ENCODE data around the gene ELFN1. TPM values are rescaled to one million over a fixed set of nuclear protein-coding genes. Genes with fewer than 3 reads are reported as not detected.

ELFN1 gene
- polyA plus RNA-seq, 4 donors: 0.80 to 2.0 TPM; not detected in 2

GRCh38 chr7:1787681-1788235 lies 117.7 kb downstream of the ELFN1 start:
- WGBS, 3 donors: 86 to 90% (median 90%) methylated on average over 17 to 18 of the region's 18 CpGs
- H3K27ac ChIP-seq (ENCODE audit: low read depth in 1 of 3, low read length in 2 of 3): no peak overlapping the region
- no peaks in the 10 kb centered on the region for H3K4me1 ChIP-seq (ENCODE audit: control insufficient read depth in 3 of 3, insufficient read depth in 2 of 3, low read depth in 1 of 3, low read length in 2 of 3)
- H3K36me3 ChIP-seq (ENCODE audit: control insufficient read depth in 3 of 3, insufficient read depth in 2 of 3, low read depth in 1 of 3, low read length in 3 of 3): no peaks in the 10 kb centered on the region
- peaks cover 0 to 8% of the 10 kb centered on the region in 2 donors for H3K9me3 ChIP-seq (ENCODE audit: control insufficient read depth in 2 of 2, insufficient read depth in 1 of 2, low read depth in 1 of 2, low read length in 1 of 2)
- H3K4me3 ChIP-seq (ENCODE audit: low read depth in 1 of 3, low read length in 3 of 3): no peak overlapping the region
- FAIRE-seq (no peak), DNase-seq (no peak)
- H3K27me3 ChIP-seq (ENCODE audit: control insufficient read depth in 3 of 3, insufficient read depth in 3 of 3, low read length in 3 of 3): no peaks in the 10 kb centered on the region

GRCh38 chr7:1794888-1795542 lies 124.9 kb downstream of the ELFN1 start:
- 9 to 22% (median 20%) methylated on average over 1 of the region's 1 CpG for WGBS, 3 donors
- peaks cover 0 to 4% (median under 1%) of the 10 kb centered on the region in 3 donors for H3K27me3 ChIP-seq (ENCODE audit: control insufficient read depth in 3 of 3, insufficient read depth in 3 of 3, low read length in 3 of 3)
- no peak for FAIRE-seq
- H3K9me3 ChIP-seq (ENCODE audit: control insufficient read depth in 2 of 2, insufficient read depth in 1 of 2, low read depth in 1 of 2, low read length in 1 of 2): peaks cover 0 to 7% of the 10 kb centered on the region in 2 donors
- H3K4me1 ChIP-seq (ENCODE audit: control insufficient read depth in 3 of 3, insufficient read depth in 2 of 3, low read depth in 1 of 3, low read length in 2 of 3): no peaks in the 10 kb centered on the region
- no peak overlapping the region for H3K4me3 ChIP-seq (ENCODE audit: low read depth in 1 of 3, low read length in 3 of 3)
- H3K36me3 ChIP-seq (ENCODE audit: control insufficient read depth in 3 of 3, insufficient read depth in 2 of 3, low read depth in 1 of 3, low read length in 3 of 3): no peaks in the 10 kb centered on the region
- DNase-seq: no peak
- H3K27ac ChIP-seq (ENCODE audit: low read depth in 1 of 3, low read length in 2 of 3): no peak overlapping the region

Other genes starting within 250 kb of the ELFN1 start
- 100 to 1,000 TPM in 2 of 4 donors, 10 to 100 TPM in 2; 67.9 to 533 (median 264) TPM for gene MICALL2, start 210.8 kb upstream of the ELFN1 start, polyA plus RNA-seq
- gene INTS1, start 165.9 kb upstream of the ELFN1 start, polyA plus RNA-seq: 10 to 100 TPM; 48.9 to 83.2 (median 68.9) TPM
- gene MAFK, start 139.6 kb upstream of the ELFN1 start, polyA plus RNA-seq: 10 to 100 TPM; 23.9 to 34.2 (median 27.9) TPM
- 10 to 100 TPM; 30.0 to 55.0 (median 44.3) TPM for gene TMEM184A, start 114.1 kb upstream of the ELFN1 start, polyA plus RNA-seq
- gene PSMG3, start 100.2 kb upstream of the ELFN1 start, polyA plus RNA-seq: 10 to 100 TPM; 28.7 to 73.1 (median 69.8) TPM